GM21423 (cell line): Measurements from ENCODE around the gene SFMBT2.

Experiments
- ATAC-seq: cut with Tn5 transposase; IDR thresholded peaks from one replicate; pipeline ENCODE4 v1.9.1; 2021; ENCODE audit warnings: mild to moderate bottlenecking, moderate library complexity; ENCODE audit not compliant: unreplicated experiment

SFMBT2 gene

GRCh38 chr10:7426349-7426748 is 15.5 kb upstream of the SFMBT2 start:
- ATAC-seq, result no peak

GRCh38 chr10:7425691-7426090 is 14.9 kb upstream of the SFMBT2 start:
- ATAC-seq, result no peak

- no peak for ATAC-seq
Measured at GRCh38 chr10:7424919-7425318, 14.1 kb upstream of the SFMBT2 start.

GRCh38 chr10:7424315-7424714 is 13.5 kb upstream of the SFMBT2 start:
- ATAC-seq, result no peak

- ATAC-seq, result no peak
Measured at GRCh38 chr10:7423521-7423920, 12.7 kb upstream of the SFMBT2 start.

GRCh38 chr10:7421526-7421925 is 10.7 kb upstream of the SFMBT2 start:
- no peak for ATAC-seq

GRCh38 chr10:7419998-7420397 is 9.2 kb upstream of the SFMBT2 start:
- ATAC-seq, result no peak

- no peak for ATAC-seq
Measured at GRCh38 chr10:7417807-7418206, 7.0 kb upstream of the SFMBT2 start.

- no peak for ATAC-seq
Measured at GRCh38 chr10:7417103-7417623, 6.3 kb upstream of the SFMBT2 start.

- ATAC-seq, result no peak
Measured at GRCh38 chr10:7414766-7415165, 3.9 kb upstream of the SFMBT2 start.

- ATAC-seq, result no peak
Measured at GRCh38 chr10:7412928-7413282, 2.1 kb upstream of the SFMBT2 start.

- ATAC-seq, result no peak
Measured at GRCh38 chr10:7412237-7412927, 1.5 kb upstream of the SFMBT2 start.

- no peak for ATAC-seq
Measured at GRCh38 chr10:7411671-7412128, 866 bp upstream of the SFMBT2 start.

GRCh38 chr10:7410301-7410861 is 453 bp downstream of the SFMBT2 start:
- ATAC-seq, result no peak

GRCh38 chr10:7409732-7410168 is 1.1 kb downstream of the SFMBT2 start:
- ATAC-seq, result peak; percentile 2

GRCh38 chr10:7409045-7409731 is 1.6 kb downstream of the SFMBT2 start:
- ATAC-seq, result peak; percentile 28

- ATAC-seq, result peak; percentile 26
Measured at GRCh38 chr10:7408291-7409044, 2.4 kb downstream of the SFMBT2 start.

GRCh38 chr10:7407368-7408290 is 3.2 kb downstream of the SFMBT2 start:
- peak; percentile 5 for ATAC-seq

- no peak for ATAC-seq
Measured at GRCh38 chr10:7406712-7407333, 4.0 kb downstream of the SFMBT2 start.

GRCh38 chr10:7405637-7406036 is 5.2 kb downstream of the SFMBT2 start:
- no peak for ATAC-seq
